Epithelial cell of proximal tubule (primary cell): ENCODE data around the gene NCS1. TPM values are rescaled to one million over a fixed set of nuclear protein-coding genes. Genes with fewer than 3 reads are reported as not detected.

Experiments used
- DNase-seq: peaks from one replicate; pipeline ENCODE4 v3.0.0-alpha.2; 2011; ENCODE audit warnings: low read depth
- H3K4me3 ChIP-seq: 2 replicates; pipeline ENCODE4 v1.5.1; 2011; ENCODE audit warnings: low read depth, mild to moderate bottlenecking, low read length
- total RNA-seq: library from RNA; depleted of rRNA; stranded (reverse); fragments of >200 nt; gene quantifications from 2 replicates; pipeline ENCODE4 v1.2.3, GENCODE V29; 2015
- TF ChIP-seq, protein P1 (sequence below): conservative IDR thresholded peaks from 2 replicates; pipeline ENCODE4 v1.5.1; 2012; ENCODE audit warnings: low read depth, mild to moderate bottlenecking, low read length

Gene NCS1
- total RNA-seq, 1 donor from 2014 or later = 48.8 TPM

DNA sequence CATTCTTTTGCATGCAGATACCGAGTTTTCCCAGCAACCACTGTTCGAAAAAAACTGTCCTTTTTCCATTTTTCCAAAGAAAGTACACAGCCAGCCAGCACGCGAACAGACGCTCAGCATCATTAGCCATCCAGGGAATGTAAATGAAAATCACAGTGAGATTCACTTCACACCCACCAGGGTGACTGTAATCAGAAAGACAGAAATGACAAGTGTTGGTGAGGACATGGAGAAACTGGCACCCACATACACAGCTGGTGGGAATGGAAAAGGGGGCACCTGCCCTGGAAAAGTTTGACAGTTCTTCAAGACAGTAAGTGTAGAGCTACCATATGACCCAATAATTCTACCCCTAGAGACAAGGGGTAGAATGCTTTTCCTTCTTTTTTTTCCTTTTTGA, 25.0 kb upstream of the NCS1 start:
- TF ChIP-seq, protein P1, sequence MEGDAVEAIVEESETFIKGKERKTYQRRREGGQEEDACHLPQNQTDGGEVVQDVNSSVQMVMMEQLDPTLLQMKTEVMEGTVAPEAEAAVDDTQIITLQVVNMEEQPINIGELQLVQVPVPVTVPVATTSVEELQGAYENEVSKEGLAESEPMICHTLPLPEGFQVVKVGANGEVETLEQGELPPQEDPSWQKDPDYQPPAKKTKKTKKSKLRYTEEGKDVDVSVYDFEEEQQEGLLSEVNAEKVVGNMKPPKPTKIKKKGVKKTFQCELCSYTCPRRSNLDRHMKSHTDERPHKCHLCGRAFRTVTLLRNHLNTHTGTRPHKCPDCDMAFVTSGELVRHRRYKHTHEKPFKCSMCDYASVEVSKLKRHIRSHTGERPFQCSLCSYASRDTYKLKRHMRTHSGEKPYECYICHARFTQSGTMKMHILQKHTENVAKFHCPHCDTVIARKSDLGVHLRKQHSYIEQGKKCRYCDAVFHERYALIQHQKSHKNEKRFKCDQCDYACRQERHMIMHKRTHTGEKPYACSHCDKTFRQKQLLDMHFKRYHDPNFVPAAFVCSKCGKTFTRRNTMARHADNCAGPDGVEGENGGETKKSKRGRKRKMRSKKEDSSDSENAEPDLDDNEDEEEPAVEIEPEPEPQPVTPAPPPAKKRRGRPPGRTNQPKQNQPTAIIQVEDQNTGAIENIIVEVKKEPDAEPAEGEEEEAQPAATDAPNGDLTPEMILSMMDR = no peak
- no peak for DNase-seq

DNA sequence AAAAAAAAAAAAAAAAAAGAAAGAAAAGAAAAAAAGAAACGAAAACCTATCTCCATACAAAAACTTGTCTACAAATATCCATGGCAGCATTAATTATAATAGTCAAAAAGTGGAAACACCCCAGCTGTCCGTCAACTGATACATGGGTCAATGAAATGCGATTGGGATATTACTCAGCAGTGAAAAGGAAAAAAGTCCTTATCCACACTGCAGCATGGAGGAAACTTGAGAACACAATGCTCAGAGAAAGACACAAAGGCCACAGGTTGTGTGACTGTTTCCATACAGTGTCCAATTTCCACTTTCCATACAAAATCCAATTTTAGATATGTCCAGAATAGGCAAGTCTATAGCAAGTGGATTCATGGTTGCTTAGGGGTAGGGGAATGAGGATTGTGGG, 24.3 kb upstream of the NCS1 start:
- no peak for DNase-seq
- no peak overlapping the region for H3K4me3 ChIP-seq
- TF ChIP-seq, protein P1 = no peak

More for the DNA sequence above, 25.0 kb upstream of the NCS1 start:
- H3K4me3 ChIP-seq = no peak overlapping the region

DNA sequence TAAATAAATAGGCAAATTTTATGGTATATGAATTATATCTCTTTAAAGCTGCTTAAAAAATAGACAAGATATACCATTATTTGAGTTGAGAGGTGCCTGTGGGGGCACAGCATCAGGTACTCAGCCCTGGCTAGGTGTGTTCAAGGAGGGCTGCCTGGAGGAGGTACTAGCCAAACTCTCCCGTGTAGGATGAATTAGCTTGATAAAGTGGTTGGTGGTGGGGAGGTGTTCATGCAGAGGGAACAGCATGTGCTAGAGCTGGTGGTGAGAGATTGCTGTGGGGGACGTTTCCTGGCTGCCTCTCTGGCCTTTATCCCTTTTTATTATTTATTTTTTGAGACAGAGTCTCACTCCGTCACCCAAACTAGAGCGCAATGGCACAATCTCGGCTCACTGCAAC, 23.2 kb upstream of the NCS1 start:
- no peak for DNase-seq
- TF ChIP-seq, protein P1 = no peak

DNA sequence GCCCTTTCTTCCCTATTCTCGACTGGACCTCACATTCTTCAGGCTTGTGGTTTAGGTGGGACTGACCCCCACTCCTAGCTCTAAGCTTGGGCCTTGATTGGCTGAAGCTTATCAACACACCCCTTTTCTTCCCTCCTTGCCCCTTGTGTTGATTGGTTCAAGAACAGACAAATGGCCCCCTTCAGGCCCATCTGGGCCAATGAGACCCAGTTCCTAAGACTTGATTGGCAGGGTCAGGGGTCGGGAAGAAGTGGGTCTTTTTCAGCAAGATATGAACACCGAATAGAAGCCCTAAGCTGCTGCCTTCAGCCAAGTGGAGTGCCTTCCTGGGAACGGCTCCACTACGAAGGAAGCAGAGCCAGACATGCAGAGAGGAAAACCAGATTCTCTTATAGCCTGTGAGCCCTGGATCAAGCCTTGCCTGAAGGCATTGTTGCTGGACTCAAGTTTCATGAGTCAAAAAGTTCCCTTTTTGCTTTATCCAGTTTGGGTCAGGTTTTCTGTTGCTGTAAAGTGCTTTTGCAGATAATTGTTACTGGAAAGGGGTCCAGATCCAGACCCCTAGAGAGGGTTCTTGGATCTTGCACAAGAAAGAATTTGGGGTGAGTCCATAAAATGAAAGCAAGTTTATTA, 22.4 kb upstream of the NCS1 start:
- no peak for DNase-seq
- TF ChIP-seq, protein P1 = no peak
- H3K4me3 ChIP-seq = no peak overlapping the region

More for the DNA sequence above, 23.2 kb upstream of the NCS1 start:
- H3K4me3 ChIP-seq = no peak overlapping the region

DNA sequence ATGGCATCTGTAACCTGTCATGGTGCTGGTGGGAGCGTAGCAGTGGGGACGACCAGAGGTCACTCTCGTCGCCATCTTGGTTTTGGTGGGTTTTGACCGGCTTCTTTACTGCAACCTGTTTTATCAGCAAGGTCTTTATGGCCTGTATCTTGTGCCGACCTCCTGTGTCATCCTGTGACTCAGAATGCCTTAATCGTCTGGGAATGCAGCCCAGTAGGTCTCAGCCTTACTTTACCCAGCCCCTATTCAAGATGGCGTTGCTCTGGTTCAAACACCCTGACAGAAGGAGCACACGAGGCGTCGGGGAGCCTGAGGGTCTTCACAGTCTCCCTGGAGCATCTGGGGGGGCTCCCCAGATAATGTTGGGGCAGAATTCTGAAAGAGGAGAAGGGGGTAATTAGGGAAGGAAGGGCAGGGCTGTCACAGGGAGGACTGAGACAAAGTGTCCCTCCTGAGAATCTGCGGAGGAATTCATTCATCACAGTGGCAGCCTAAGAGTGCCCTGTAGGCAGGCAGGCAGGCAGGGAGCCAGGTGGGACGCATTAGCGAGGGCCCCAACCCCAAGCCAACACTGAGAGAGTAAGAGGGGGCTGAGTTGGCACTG, 21.3 kb upstream of the NCS1 start:
- no peak overlapping the region for H3K4me3 ChIP-seq
- TF ChIP-seq, protein P1 = no peak
- no peak for DNase-seq

DNA sequence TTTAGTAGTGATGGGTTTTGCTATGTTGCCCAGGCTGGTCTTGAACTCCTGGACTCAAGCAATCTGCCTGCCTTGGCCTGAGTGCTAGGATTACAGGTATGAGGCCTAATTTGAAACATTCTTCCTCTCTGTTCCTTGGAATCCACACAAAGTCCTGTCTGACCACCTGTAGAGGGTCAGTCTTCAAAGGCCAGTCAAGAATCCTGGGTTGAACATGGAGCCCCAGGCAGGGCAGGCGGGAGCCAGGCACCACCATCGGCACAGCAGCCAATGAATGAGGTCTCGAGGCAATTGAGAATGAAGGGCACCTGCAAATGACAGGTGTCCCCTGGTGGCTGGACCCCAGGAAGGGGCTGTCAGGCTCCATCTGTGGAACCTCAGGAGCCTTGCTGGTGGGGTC, 17.4 kb upstream of the NCS1 start:
- TF ChIP-seq, protein P1 = no peak
- no peak overlapping the region for H3K4me3 ChIP-seq
- no peak for DNase-seq

DNA sequence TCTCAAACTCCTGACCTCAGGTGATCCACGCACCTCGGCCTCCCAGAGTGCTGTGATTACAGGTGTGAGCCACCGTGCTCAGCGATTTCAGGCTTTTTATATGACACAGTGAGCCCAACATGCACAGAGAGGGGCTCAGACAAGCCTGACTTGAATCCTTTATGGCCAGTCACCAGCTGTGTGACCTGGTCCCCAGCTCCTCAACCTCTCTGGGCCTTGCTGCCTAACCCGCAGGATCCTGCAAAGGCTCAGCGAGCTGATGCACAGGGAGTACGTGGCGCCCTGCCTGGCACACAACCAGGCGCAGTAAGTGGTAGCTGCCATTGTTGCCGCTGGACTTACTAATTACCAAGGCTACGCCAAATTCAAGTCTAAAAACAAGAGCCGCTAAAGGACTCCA, 16.6 kb upstream of the NCS1 start:
- no peak for DNase-seq
- TF ChIP-seq, protein P1 = no peak

More for the DNA sequence above, 16.6 kb upstream of the NCS1 start:
- H3K4me3 ChIP-seq = no peak overlapping the region
